ELR (cell line): Measurements from ENCODE around the gene UBASH3B.

ENCODE experiments used
- DNase-seq: peaks from one replicate; pipeline ENCODE4 v3.0.0-alpha.2; 2015; ENCODE audit warnings: low read depth

Gene UBASH3B

DNA sequence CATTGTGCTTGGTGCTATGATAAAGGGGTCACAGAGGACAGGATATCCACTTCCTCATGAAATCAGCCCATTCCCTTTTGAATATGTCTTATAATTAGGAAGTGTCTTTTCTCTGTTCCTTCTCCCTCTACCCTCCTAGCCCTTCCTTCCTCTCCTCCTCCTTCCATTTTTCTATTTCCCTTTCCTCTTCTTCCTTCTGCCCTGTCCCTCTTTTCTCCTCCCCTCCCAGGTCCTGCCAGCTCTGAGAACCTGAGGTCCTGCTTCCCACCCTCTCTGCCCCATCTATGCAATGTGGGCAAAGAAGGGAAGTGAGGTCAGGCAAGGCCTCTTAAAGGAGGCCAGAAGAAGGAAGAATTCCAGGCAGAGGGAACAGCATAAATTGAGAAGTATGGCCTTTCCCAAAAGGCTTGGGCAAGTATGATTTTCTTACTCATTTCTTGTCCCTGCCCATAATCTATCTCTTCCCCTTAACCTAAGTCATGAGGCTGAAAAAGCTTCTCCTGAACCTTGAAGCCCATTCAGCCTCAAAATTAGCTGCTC lies 7.7 kb upstream of the UBASH3B start:
- no peak for DNase-seq

GRCh38 chr11:122649116-122649515 lies 6.4 kb upstream of the UBASH3B start:
- no peak for DNase-seq

- no peak for DNase-seq
Observed at GRCh38 chr11:122650619-122651018, 4.9 kb upstream of the UBASH3B start.

- DNase-seq, result no peak
Observed at GRCh38 chr11:122652495-122652894, 3.0 kb upstream of the UBASH3B start.

- no peak for DNase-seq
Observed at GRCh38 chr11:122653916-122654585, 1.5 kb upstream of the UBASH3B start.

- DNase-seq, result peak; percentile 80
Observed at GRCh38 chr11:122656073-122656630, 630 bp downstream of the UBASH3B start.

GRCh38 chr11:122656631-122657101 lies 1.1 kb downstream of the UBASH3B start:
- DNase-seq, result peak; percentile 62

- no peak for DNase-seq
Observed at GRCh38 chr11:122659676-122660554, 4.4 kb downstream of the UBASH3B start.

GRCh38 chr11:122661182-122661945 lies 5.8 kb downstream of the UBASH3B start:
- DNase-seq, result peak; percentile 92

DNA sequence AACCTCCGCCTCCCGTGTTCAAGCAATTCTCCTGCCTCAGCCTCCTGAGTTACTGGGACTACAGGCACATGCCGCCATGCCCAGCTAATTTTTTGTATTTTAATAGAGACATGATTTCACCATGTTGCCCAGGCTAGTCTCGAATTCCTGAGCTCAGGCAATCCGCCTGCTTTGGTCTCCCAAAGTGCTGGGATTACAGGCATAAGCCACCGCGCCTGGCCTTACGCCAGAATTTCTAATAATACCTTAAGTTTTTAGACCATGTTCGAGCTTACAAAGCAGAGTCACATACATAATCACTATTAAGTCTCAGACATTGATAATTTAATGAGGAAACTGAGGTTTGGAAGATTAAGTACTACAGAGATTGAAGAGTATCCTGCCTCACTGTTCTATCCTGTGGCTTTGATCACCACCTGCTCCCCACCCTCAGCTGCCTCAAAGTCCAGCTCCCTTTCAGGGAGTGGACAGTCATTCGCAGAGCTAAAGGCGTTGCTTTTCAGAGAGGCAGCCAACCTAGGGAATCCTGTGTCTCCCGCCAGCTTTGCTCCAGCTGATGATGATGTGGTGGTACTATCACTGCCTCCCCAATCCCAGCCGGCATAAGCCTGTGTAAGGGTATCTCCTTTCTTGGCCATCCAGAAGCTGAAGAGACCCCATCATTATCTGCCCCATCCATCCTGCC lies 7.7 kb downstream of the UBASH3B start:
- DNase-seq, result no peak

GRCh38 chr11:122663764-122664163 lies 8.2 kb downstream of the UBASH3B start:
- no peak for DNase-seq

GRCh38 chr11:122664188-122664587 lies 8.7 kb downstream of the UBASH3B start:
- DNase-seq, result peak; percentile 33

DNA sequence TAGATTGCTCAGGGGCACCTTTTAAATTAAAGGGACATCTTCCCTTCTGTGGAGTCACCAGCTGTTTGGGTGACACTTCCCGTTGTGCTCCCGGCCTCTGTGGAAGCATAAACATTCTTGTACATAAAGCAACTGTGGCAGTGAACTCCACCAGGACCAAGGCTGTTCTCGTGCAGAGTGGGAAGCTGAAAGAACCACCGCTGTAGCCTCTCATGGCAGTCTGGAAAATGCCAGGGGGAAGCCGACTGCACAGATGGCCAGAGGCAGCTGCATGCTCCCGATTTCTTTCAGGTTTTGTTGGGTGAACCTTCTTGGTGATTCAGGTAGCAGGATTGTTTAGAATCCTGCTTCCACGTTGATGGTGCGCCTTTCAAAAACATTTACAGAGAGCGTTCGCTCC lies 10.3 kb downstream of the UBASH3B start:
- DNase-seq, result no peak

- no peak for DNase-seq
Observed at GRCh38 chr11:122666743-122667142, 11.2 kb downstream of the UBASH3B start.

DNA sequence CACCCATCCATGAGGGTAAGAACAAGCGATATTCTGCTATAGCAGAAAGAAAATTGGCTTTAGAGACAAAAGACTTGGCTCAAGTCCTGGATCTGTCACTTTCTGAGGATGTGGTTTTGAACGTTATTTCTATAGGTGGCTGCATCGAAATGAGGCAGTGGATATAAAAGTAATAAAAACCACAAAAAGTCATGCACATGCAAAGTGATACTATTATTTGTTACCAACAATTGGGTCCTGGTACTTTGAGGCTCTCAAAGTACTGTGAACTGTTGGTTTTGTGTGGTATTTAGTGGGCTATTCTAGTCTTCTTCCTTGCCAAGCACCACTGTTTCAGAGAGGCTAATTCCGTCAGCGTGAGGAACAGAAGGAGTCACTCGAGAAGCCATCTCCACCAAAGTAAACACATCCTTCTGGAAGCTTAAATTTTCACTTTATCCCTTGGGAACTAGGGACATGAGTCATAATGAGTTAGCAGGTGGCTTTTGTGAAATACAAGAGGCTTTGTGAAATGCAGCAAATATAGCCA lies 13.1 kb downstream of the UBASH3B start:
- DNase-seq, result peak; percentile 89

DNA sequence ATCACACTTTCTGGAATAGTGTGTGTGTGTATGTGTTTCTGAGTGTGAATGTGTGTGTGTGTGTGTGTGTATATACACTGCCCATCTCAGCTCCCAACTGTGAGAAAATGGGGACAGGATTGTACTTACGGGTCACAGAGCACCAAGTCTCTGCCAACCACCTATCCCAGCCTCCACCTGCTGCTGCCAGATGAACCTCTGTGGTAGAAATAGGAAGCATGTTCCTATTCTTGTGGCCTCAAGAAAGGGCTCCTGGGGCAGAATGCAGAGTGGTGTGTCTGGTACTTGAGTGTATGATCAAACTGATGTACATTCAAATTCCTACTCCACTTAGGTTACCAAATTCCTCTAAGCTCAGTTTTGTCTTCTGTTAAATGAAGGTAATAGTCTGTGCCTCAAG lies 14.6 kb downstream of the UBASH3B start:
- DNase-seq, result no peak

GRCh38 chr11:122671400-122671891 lies 15.9 kb downstream of the UBASH3B start:
- DNase-seq, result peak; percentile 74

DNA sequence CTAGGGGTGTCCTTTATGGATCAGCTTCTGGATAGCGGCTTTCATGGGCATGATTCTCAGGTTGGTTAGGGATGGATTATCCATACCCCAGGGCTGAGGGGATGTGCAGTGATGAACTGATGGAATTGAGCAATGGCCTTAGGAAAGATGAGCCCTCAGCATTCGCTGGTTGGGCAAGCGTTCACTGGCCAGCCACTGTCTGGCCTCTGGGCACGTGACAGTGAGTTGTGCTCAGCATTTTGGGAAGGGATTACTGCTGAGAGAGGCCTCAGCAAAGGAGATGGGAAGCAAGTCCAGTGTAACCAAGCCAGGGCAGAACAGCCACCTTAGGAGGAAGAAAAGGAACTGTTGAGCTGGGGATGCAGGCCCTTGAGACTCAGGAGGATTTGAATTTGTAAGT lies 17.4 kb downstream of the UBASH3B start:
- DNase-seq, result no peak

GRCh38 chr11:122673701-122674100 lies 18.2 kb downstream of the UBASH3B start:
- no peak for DNase-seq

GRCh38 chr11:122676638-122677037 lies 21.1 kb downstream of the UBASH3B start:
- DNase-seq, result no peak

- DNase-seq, result no peak
Observed at GRCh38 chr11:122677256-122677655, 21.7 kb downstream of the UBASH3B start.
